ENCODE results near the gene HBS1L.

Gene HBS1L

GRCh38 chr6:134992155-134992554, 62.5 kb downstream of the HBS1L start:
- Histone ChIP-seq H3K9ac (ENCODE audit: low read depth, low read length) (no peak overlapping the region), H3K27ac (ENCODE audit: low read length) (no peak overlapping the region), H2AFZ (ENCODE audit: low read depth, low read length) (no peak overlapping the region), H3K4me2 (ENCODE audit: insufficient read depth, low read length) (no peak overlapping the region), H3K4me1 (ENCODE audit: insufficient read depth, low read length) (no peaks in the 10 kb centered on the region), H3K9me3 (ENCODE audit: insufficient read depth, low read length, severe bottlenecking) (no peaks in the 10 kb centered on the region), H4K20me1 (ENCODE audit: insufficient read depth, low read length) (no peaks in the 10 kb centered on the region), H3K79me2 (ENCODE audit: insufficient read depth, low read length) (no peaks in the 10 kb centered on the region), H3K27me3 (ENCODE audit: insufficient read depth, low read length, poor library complexity) (no peaks in the 10 kb centered on the region), H3K4me3 (ENCODE audit: low read depth in 1 of 2, low read length in 2 of 2) (no peak overlapping the region), H3K36me3 (ENCODE audit: insufficient read depth, low read length) (peaks cover 78% of the 10 kb centered on the region)
- no peak for DNase-seq
- no peak for ATAC-seq (ENCODE audit: insufficient read depth, low read depth)
- TF ChIP-seq CTCF (IDR thresholded peaks at IDR 0.05; ENCODE audit: borderline replicate concordance, extremely low read depth, low read length, poor library complexity, severe bottlenecking) (no peak), EZH2 (IDR thresholded peaks at IDR 0.05; ENCODE audit: borderline replicate concordance, low read depth, low read length, severe bottlenecking) (no peak)

GRCh38 chr6:134990262-134990661, 64.4 kb downstream of the HBS1L start:
- Histone ChIP-seq H3K4me2 (ENCODE audit: insufficient read depth, low read length) (no peak overlapping the region), H3K27me3 (ENCODE audit: insufficient read depth, low read length, poor library complexity) (no peaks in the 10 kb centered on the region), H3K4me1 (ENCODE audit: insufficient read depth, low read length) (no peaks in the 10 kb centered on the region), H4K20me1 (ENCODE audit: insufficient read depth, low read length) (no peaks in the 10 kb centered on the region), H3K9me3 (ENCODE audit: insufficient read depth, low read length, severe bottlenecking) (no peaks in the 10 kb centered on the region), H3K27ac (ENCODE audit: low read length) (no peak overlapping the region), H3K36me3 (ENCODE audit: insufficient read depth, low read length) (peaks cover 68% of the 10 kb centered on the region), H3K79me2 (ENCODE audit: insufficient read depth, low read length) (no peaks in the 10 kb centered on the region), H3K9ac (ENCODE audit: low read depth, low read length) (no peak overlapping the region), H2AFZ (ENCODE audit: low read depth, low read length) (no peak overlapping the region), H3K4me3 (ENCODE audit: low read depth in 1 of 2, low read length in 2 of 2) (no peak overlapping the region)
- no peak for ATAC-seq (ENCODE audit: insufficient read depth, low read depth)
- no peak for DNase-seq
- no peak for TF ChIP-seq CTCF (IDR thresholded peaks at IDR 0.05; ENCODE audit: borderline replicate concordance, extremely low read depth, low read length, poor library complexity, severe bottlenecking)
- no peak for TF ChIP-seq EZH2 (IDR thresholded peaks at IDR 0.05; ENCODE audit: borderline replicate concordance, low read depth, low read length, severe bottlenecking)

- Histone ChIP-seq H3K4me3 (ENCODE audit: low read depth in 1 of 2, low read length in 2 of 2) (no peak overlapping the region), H3K79me2 (ENCODE audit: insufficient read depth, low read length) (no peaks in the 10 kb centered on the region), H3K27ac (ENCODE audit: low read length) (0 out of 2 replicates have a peak overlapping the region, but pooled peaks have one; percentile 45), H3K36me3 (ENCODE audit: insufficient read depth, low read length) (peaks cover 67% of the 10 kb centered on the region), H4K20me1 (ENCODE audit: insufficient read depth, low read length) (no peaks in the 10 kb centered on the region), H3K27me3 (ENCODE audit: insufficient read depth, low read length, poor library complexity) (no peaks in the 10 kb centered on the region), H2AFZ (ENCODE audit: low read depth, low read length) (no peak overlapping the region), H3K4me1 (ENCODE audit: insufficient read depth, low read length) (no peaks in the 10 kb centered on the region), H3K9me3 (ENCODE audit: insufficient read depth, low read length, severe bottlenecking) (no peaks in the 10 kb centered on the region), H3K9ac (ENCODE audit: low read depth, low read length) (no peak overlapping the region), H3K4me2 (ENCODE audit: insufficient read depth, low read length) (no peak overlapping the region)
- no peak for DNase-seq
- no peak for ATAC-seq (ENCODE audit: insufficient read depth, low read depth)
- TF ChIP-seq CTCF (IDR thresholded peaks at IDR 0.05; ENCODE audit: borderline replicate concordance, extremely low read depth, low read length, poor library complexity, severe bottlenecking) (no peak), EZH2 (IDR thresholded peaks at IDR 0.05; ENCODE audit: borderline replicate concordance, low read depth, low read length, severe bottlenecking) (no peak)
Observed at GRCh38 chr6:134984821-134985220, 69.8 kb downstream of the HBS1L start.

- Histone ChIP-seq H3K27ac (ENCODE audit: low read length) (no peak overlapping the region), H3K4me3 (ENCODE audit: low read depth in 1 of 2, low read length in 2 of 2) (no peak overlapping the region), H3K79me2 (ENCODE audit: insufficient read depth, low read length) (no peaks in the 10 kb centered on the region), H3K4me2 (ENCODE audit: insufficient read depth, low read length) (no peak overlapping the region), H3K27me3 (ENCODE audit: insufficient read depth, low read length, poor library complexity) (no peaks in the 10 kb centered on the region), H4K20me1 (ENCODE audit: insufficient read depth, low read length) (no peaks in the 10 kb centered on the region), H3K4me1 (ENCODE audit: insufficient read depth, low read length) (no peaks in the 10 kb centered on the region), H3K9ac (ENCODE audit: low read depth, low read length) (no peak overlapping the region), H3K36me3 (ENCODE audit: insufficient read depth, low read length) (peaks cover 69% of the 10 kb centered on the region), H2AFZ (ENCODE audit: low read depth, low read length) (no peak overlapping the region), H3K9me3 (ENCODE audit: insufficient read depth, low read length, severe bottlenecking) (no peaks in the 10 kb centered on the region)
- no peak for TF ChIP-seq CTCF (IDR thresholded peaks at IDR 0.05; ENCODE audit: borderline replicate concordance, extremely low read depth, low read length, poor library complexity, severe bottlenecking)
- TF ChIP-seq EZH2 (IDR thresholded peaks at IDR 0.05; ENCODE audit: borderline replicate concordance, low read depth, low read length, severe bottlenecking) = no peak
- ATAC-seq (ENCODE audit: insufficient read depth, low read depth) (no peak), DNase-seq (no peak)
Observed at GRCh38 chr6:134983823-134984222, 70.8 kb downstream of the HBS1L start.

Measured in DND-41 (cell line).